Measurements from ENCODE around the gene NPAS3. TPM values are rescaled to one million over a fixed set of nuclear protein-coding genes. Genes with fewer than 3 reads are reported as not detected.

The NPAS3 gene
- total and polyA plus RNA-seq, 2 of the 8 experiments (the other 6 are each of a cell fraction or from before 2014, with no cell fraction given), result 0.11 to 0.60 TPM

- FAIRE-seq, result no peak
- H2BK120ac ChIP-seq (replicated peaks; ENCODE audit: low read depth, low read length), result no peak overlapping the region
- ChIA-PET CTCF (ENCODE audit: partially characterized antibody) (interaction anchor here (0.9 kb wide), 1 partner anchor 493 kb away, joined by 3 read pairs; no protein-coding TSS in a partner anchor), POLR2A (ENCODE audit: partially characterized antibody) (no interaction called here)
- no peak overlapping the region for H2BK12ac ChIP-seq (ENCODE audit: low read depth, low read length)
- H3K4ac ChIP-seq (replicated peaks; ENCODE audit: insufficient read length, low read depth, low read length), result no peak overlapping the region
- H3K14ac ChIP-seq (ENCODE audit: insufficient read length), result no peak overlapping the region
- no peaks in the 10 kb centered on the region for H3K79me1 ChIP-seq (ENCODE audit: low read depth, low read length)
- WGBS, 2 experiments (ENCODE audit: extremely low coverage in 1 of 2, insufficient coverage in 1 of 2, insufficient read length in 1 of 2, insufficient replicate concordance in 2 of 2, low coverage in 1 of 2, low lambda C conversion rate in 2 of 2, missing lambda C conversion rate in 1 of 2), result 80% methylated on average over 1 of the region's 1 CpG; no CpG with 5 or more reads in 1 of the 2 experiments
- no peak overlapping the region for H2AFZ ChIP-seq (ENCODE audit: low read length)
- H2BK15ac ChIP-seq (ENCODE audit: low read length), result no peak overlapping the region
- no peak overlapping the region for H3K18ac ChIP-seq (ENCODE audit: extremely low read depth, low read length)
- no peak for DNase-seq (ENCODE audit: low read depth in 1 of 2, low spot score in 2 of 2)
- no peak overlapping the region for H2BK20ac ChIP-seq (ENCODE audit: low read length)
- no peaks in the 10 kb centered on the region for H3K23me2 ChIP-seq (ENCODE audit: low read depth, low read length)
- no peak overlapping the region for H3K4me3 ChIP-seq (ENCODE audit: extremely low read depth in 1 of 4, insufficient read depth in 2 of 4, low read depth in 3 of 4, low read length in 4 of 4)
- no peak overlapping the region for H3K27ac ChIP-seq (ENCODE audit: low read depth, low read length)
- no peaks in the 10 kb centered on the region for H4K20me1 ChIP-seq (replicated peaks in 1 of 2; ENCODE audit: control insufficient read depth in 1 of 2, insufficient read depth in 2 of 2, low read length in 2 of 2)
- H3K36me3 ChIP-seq (ENCODE audit: control insufficient read depth in 2 of 4, insufficient read depth in 4 of 4, low read length in 3 of 4), result no peaks in the 10 kb centered on the region
- no peak overlapping the region for H4K91ac ChIP-seq (replicated peaks; ENCODE audit: insufficient read length, low read length)
- no peak overlapping the region for H2BK5ac ChIP-seq (ENCODE audit: low read depth, low read length)
- no peak overlapping the region for H3K56ac ChIP-seq (replicated peaks; ENCODE audit: insufficient read length, low read depth, low read length)
- no peaks in the 10 kb centered on the region for H3K4me1 ChIP-seq (replicated peaks in 1 of 4; ENCODE audit: control insufficient read depth in 3 of 4, insufficient read depth in 4 of 4, low read length in 3 of 4)
- peaks cover 0 to 1% (median 0%) of the 10 kb centered on the region in 4 experiments; a peak in 1 of 7 replicates for H3K27me3 ChIP-seq (replicated peaks in 1 of 4; ENCODE audit: control insufficient read depth in 3 of 4, extremely low read depth in 1 of 4, insufficient read depth in 3 of 4, low read length in 3 of 4)
- no peak overlapping the region for H3K4me2 ChIP-seq (ENCODE audit: insufficient read depth in 1 of 2, low read depth in 2 of 2, low read length in 2 of 2)
- no peak overlapping the region for H3K23ac ChIP-seq (ENCODE audit: insufficient read length)
- no peak overlapping the region for H3K9ac ChIP-seq (replicated peaks in 1 of 4; ENCODE audit: extremely low read depth in 1 of 4, low read depth in 3 of 4, low read length in 3 of 4)
- H4K5ac ChIP-seq (ENCODE audit: insufficient read length, low read depth, low read length), result no peak overlapping the region
- no peak overlapping the region for H4K8ac ChIP-seq (ENCODE audit: extremely low read depth, insufficient read depth, low read length)
- no peak overlapping the region for H2AK5ac ChIP-seq (ENCODE audit: low read depth, low read length)
- no peaks in the 10 kb centered on the region for H3K79me2 ChIP-seq (ENCODE audit: control insufficient read depth in 1 of 2, insufficient read depth in 2 of 2, low read length in 2 of 2)
- H3K9me3 ChIP-seq (ENCODE audit: insufficient read depth in 2 of 2, low read depth in 1 of 2, low read length in 1 of 2), result no peaks in the 10 kb centered on the region
- TF ChIP-seq RNF2 (IDR thresholded peaks at IDR 0.05; ENCODE audit: borderline replicate concordance, low read depth, low read length, missing control alignments, poor library complexity, severe bottlenecking) (no peak), PHF8 (conservative IDR thresholded peaks at IDR 0.05; ENCODE audit: low read depth, low read length) (no peak), NRF1 (IDR thresholded peaks at IDR 0.05; ENCODE audit: low read depth, low read length) (no peak), SP2 (IDR thresholded peaks at IDR 0.05; ENCODE audit: low read length) (no peak), KDM4A (IDR thresholded peaks at IDR 0.05; ENCODE audit: low read depth, low read length, severe bottlenecking) (no peak), CTBP2 (IDR thresholded peaks at IDR 0.05; ENCODE audit: borderline replicate concordance, insufficient read depth, insufficient read length, low read length) (no peak), RXRA (IDR thresholded peaks at IDR 0.05; ENCODE audit: insufficient read depth, low read depth, low read length) (no peak), EP300 (IDR thresholded peaks at IDR 0.05; ENCODE audit: borderline replicate concordance in 1 of 2, low read depth in 2 of 2, low read length in 2 of 2) (no peak), BRCA1 (IDR thresholded peaks at IDR 0.05; ENCODE audit: low read depth, low read length) (no peak), RBBP5 (IDR thresholded peaks at IDR 0.05; ENCODE audit: borderline replicate concordance, low read depth, low read length) (no peak), TAF7 (optimal IDR thresholded peaks at IDR 0.05; ENCODE audit: borderline replicate concordance, low read depth, low read length) (no peak), CEBPB (IDR thresholded peaks at IDR 0.05; ENCODE audit: low read depth, low read length) (no peak), KDM1A (IDR thresholded peaks at IDR 0.05; ENCODE audit: borderline replicate concordance, low read length) (no peak), TCF12 (IDR thresholded peaks at IDR 0.05; ENCODE audit: low read depth, low read length) (no peak)
Observed at GRCh38 chr14:33081259-33081658, 142.6 kb downstream of the NPAS3 start.

All from H1 (cell line).